ENCODE data around the gene IKZF3.

DNA sequence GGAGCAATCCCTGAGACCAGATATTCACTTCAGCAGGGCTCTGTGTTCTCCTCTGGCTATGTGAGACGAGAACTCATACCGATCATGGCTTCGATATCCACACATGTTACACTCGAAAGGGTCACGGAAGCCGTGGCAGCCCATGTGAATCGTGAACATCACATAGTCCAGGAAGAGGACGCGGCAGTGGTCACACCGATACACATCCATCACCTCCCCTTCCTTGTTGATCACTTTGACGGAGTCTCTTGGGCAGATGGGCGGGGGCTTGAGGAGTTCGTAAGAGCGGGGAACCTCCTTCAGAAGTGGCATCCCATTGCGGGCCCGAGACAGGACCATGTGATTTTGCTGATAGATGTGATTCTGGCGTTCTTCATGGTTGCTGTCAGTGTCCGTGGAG lies 98.3 kb downstream of the IKZF3 start:
- TF ChIP-seq POLR2A (IDR thresholded peaks at IDR 0.05; ENCODE audit: low read depth, low read length) (no peak), TAF1 (IDR thresholded peaks at IDR 0.05; ENCODE audit: borderline replicate concordance, low read depth, low read length) (no peak)
